HG02938 (cell line): ENCODE measurements around the gene B3GNT7.

ENCODE experiments used
- ATAC-seq: cut with Tn5 transposase; IDR thresholded peaks from one replicate; pipeline ENCODE4 v1.9.1; 2021; ENCODE audit warnings: mild to moderate bottlenecking, moderate library complexity; ENCODE audit not compliant: unreplicated experiment

Gene B3GNT7

DNA sequence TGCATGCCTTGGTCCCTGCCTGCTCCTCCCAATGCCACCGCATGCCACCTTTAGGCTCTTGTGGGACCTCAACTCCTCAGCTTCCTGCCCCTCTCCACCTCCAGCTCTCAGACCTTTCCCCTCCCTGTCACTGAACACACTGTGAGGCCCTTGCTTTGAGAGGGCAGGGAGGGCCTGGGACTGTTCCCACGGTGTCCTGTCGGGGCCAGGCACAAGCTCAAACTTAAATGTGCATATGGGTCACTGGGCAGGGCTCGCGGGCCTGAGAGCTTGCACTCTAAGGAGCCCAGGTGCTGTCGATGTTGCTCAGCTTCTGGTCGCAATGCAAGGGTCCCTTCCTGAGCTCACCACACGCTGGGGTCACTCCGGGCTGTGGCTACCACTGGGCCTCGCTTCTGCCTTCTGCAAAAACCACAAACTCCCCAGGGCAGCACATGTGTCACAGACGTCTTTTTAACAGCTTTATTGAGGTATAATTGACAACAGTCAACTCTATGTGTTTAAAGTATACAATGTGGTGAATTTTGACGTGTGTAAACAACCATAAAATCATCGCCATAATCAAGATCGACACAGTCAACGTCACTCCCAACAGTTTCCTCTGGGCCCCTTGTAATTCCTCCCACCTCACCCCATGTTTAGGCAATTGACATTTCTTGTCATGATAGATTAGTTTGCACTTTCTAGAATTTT lies 11.9 kb upstream of the B3GNT7 start:
- ATAC-seq, result no peak

DNA sequence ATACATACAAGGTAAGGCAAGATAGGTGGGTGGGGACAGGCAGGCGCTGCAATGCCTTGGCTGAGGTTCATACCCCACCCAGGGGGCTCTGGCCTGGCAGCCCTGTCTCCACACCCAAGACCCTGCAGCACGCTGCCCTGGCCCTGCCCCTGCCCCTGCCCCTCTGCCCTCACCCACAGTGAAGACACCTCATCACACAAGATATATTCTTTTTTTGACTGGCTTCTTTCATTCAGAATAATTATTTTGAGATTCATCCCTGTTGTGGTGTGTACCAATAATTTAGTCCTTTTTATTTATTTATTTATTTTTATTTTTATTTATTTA lies 11.4 kb upstream of the B3GNT7 start:
- no peak for ATAC-seq

DNA sequence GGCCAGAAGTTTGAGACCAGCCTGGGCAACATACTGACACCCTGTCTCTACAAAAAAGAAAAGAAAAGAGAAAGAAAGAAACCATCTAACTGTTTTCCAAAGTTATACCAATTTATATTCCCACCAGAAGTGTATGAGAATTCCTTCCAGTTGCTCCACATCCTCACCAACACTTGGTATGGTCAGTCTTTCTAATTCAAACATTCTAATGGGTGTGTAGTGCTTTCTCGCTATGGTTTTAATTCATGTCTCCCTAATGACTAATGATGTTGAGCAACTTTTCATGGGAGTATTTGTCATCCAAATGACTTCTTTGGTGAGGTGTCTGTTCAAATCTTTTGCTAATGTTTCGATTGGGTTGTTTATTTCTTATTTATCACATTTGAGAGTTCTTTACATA lies 10.5 kb upstream of the B3GNT7 start:
- no peak for ATAC-seq

DNA sequence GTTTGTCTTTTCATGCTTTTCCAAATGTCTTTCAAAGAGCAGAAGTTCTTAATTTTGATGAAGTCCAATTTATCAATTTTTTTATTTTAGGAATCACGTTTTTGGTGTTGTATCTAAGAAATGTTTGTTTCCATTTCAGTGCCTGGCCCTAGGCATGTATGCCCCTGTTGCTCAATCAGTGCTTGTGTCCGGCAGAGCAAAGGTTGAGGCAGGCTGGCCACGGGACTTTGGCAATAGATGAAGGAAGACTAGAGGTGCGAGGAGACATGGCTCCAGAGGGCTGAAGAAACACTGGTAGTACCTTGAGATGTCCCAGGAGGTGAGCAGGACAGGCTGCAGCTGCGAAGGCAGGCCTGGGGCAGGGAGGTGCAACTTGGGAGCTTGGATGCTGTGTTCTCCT lies 10.1 kb upstream of the B3GNT7 start:
- ATAC-seq, result no peak

DNA sequence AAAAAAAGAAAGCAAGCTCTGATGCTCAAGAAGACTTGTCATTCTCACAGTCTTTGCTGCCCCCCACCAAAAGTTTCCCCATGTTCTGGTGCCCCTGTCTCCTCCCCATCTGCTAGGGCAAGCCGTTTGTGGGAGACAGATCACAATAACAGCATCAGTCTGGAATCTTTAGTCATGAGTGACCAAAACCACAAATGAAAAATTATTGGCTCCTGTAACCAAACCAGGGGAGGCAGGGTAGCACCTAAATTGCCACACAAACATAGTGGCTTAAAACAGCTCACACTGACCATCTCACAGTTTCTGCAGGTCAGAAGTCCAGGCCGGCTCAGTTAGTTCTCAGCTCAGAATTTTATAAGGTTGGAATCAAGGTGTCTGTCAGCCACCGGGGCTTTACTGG lies 9.1 kb upstream of the B3GNT7 start:
- ATAC-seq, result no peak

DNA sequence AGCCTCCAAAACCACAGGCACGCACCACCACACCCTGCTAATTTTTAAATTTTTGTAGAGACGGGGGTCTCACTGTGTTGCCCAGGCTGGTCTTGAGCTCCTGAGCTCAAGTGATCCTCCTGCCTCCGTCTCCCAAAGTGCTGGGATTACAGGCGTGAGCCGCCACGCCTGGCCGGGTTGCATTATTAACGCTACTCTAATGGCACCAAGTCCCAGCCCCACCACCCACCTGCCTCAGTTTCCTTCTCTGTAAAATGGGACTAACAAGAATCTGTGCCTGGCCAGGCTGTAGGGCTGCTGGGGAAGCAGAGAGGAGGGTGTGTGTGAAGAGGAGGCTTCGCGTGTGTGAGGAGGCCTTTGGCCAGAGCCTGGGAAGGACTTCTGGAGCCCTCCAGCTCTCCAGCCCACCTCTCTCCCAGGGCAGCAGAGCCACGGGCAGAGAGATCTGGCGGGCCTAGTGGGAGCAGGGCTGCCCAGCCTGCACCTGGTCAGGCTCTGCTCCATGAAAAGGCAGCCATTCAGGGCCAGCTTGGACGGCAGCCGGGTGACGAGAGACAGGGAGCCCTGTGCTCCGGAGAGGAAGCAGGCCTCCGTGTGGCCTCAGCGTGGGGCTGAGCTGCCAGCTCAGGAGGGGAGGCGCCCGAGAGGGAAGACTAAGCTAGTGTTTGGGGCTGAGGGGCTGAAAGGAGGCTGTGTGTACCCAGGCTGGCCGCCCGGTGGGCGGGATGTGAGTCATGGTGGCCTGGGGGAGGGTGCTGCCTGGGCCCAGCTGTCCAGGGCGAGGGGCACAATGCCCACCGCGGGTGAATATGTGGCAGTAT lies 7.4 kb upstream of the B3GNT7 start:
- no peak for ATAC-seq

DNA sequence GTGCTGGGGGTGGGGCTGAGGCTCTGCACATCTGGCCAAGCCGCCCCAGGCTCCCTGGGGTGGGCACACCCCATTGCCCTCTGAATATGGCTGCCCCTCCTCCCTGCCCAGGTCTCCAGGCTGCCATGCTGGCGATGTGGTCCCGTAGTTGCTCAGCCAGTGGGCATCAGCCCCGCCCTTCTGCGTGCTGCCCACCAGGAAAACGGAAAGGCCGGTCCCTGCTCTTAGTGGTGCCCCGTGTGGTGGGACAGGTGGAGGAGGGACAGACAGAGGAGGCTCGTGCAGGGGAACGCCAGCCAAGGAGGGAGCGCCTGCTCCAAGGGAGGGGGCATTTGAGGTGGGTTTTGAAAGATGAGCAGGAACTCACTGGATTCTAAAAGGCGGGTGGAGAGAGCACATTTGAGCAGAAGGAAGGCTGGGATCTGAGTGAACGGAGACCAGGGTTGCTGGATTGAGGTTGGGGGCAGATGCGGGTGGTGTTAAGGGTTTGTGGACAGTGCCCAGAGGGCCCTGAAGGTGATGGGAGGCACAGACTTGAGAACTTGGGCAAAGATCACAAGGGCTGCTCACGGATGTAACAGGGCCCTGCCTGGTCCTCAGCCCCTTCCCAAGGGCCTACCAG lies 6.7 kb upstream of the B3GNT7 start:
- ATAC-seq, result no peak

DNA sequence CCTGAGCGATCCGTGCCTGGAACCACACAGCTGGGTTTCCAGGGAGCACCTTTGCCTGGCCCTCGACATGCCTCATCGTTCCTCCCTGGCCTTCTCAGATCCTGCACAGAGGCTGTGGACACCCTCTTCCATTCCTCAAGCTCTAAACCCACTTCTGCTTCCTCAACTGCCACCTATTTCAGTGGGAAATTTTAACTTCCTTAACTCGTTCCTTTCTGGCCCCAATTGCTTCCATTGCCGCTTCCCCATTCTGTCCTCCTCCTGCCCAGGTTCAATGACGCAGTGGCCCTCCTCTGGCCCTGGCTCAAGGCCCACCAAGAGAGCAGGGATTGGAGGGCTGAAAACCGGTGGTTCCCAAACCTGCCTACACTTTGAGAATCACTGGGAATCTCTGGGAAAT lies 4.8 kb upstream of the B3GNT7 start:
- ATAC-seq, result no peak

DNA sequence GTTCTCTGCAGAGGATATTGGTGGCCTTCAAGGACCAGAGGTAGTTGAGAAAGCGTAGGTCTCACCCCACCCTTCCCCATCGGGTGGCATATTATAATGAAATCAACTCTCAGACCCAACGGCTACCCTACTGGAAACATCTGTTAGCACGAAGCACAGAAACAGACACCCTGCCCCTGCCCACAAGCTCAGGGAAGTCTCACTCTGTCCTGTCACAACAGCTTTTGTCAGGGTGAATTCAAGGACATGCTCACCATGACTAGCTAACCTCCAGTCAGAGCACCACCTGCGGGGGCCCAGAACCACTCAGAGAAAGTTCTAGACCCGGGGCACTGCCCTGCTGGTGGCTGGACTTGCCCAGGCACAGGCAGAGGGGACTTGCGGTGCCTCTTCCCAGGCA lies 3.5 kb upstream of the B3GNT7 start:
- ATAC-seq, result no peak

DNA sequence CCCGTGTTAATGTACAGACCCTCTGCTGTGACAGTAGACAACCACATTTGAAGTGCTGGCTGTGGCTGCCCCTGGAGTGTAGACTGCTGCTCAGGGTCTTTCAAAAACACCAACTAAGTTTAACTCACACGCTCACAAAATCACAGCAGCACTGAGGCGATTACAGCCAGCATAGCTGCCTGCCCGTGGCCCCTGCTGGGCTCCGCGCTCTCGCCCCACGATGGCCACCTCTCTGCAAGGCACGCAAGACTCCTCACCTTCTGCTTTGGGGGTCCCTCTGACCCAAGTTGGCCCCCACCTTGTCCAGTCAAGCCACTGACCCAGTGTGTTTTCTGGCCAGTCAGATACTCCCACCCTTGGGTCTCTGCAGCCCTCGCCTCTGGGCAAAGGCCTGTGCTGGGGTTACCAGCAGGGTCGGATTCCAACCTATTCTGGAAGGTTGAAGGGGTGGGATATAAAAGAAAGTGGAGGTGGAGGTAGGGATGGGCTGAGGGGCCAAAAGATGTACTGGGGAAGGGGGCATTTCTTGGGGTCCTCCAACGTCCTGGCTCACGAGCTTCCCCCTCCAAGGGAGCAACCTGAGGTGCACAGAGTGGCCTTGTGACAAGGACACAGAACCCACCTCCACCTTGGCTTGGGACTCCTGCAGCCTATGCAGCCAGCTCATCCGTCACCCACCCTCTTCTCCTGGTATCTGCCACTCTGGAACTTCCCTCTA lies 2.9 kb upstream of the B3GNT7 start:
- ATAC-seq, result no peak

DNA sequence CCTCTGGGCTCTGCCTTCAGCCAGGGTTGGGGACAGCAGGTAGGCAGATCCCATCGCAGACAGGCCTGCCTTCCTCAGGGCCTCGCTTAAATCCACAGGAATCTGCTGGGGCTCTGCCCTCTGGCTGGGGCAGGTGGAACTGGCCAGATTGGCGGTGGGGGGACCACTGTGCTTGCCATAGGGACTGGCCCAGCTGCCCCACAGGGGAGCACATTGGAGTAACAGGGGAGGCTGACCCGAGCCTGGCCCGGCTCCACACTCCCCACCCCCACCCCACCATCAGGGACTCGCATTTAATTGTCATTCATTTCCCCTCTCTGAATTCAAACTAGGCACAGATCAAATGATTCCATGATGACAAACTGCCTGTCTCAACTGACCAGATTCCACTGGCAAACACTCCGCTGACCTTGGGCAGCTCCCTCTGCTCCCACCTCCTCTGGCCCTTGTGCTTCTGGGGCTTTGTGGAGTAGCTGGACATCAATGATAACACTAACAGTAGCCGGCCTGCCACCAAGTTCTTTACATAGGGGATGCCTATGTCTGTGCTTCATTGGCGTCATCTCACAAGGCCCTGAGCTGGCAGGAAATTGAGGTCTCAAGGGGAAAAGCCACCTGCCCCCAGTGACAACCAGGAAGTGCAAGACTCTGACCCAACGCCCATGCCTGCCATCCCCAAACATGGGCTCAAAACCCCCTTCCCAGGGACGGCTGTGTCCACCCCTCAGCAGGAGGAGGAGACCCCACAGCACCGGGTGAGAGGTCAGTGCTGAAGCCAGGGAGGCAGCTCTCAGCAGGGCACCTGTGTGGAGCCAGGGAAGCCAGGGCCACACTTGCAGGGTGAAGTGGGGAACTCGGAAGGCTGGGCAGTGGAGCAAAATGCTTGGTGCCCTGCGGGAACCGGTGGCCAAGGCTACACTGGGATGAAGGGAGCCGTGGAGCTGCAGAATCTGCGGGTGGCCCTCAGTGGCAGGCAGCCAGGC lies 2.1 kb upstream of the B3GNT7 start:
- ATAC-seq, result no peak

DNA sequence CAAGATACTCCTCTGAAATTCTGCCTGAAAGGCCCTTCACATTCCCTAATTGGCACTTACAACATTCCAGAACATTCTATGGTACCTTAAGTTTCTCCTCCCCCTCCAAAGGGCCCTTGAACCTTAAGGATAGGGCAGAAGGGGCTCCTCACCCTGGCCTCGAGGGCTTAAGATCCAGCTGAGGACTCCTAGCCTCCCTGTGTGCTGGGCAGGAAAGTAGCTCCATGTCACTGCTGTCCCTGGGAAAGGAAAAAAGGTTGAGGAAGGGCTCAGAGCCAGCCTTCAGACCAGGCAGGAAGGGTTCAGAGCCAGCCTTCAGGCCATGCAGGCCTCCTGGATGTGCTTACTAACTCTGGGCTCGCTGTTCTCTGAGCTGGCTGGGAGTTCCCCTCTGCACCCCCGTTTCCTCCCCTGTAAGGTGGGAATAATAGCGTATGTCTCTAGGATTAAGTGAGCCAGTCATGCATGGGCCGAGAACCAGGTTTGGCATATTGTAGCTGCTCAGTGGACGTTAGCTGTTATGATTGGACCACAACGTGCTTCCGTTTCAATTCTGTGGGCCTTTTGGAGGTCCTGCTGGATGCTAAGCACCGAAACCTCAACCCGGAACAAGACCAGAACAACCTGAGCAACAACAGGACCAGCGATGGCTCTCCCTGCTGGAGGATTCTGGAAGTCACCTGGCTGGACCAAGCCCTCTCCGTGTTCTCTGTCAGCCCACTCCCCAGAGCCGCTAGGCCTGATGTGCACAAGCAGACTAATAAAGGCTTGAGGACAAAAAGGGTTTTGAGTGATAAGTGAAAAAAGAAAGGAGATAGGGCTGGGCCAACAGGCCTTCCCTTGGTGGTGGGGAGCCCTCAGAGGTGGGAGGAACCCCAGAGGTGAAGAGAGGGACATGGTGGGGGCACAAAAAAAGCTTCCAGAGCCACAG lies 1.0 kb upstream of the B3GNT7 start:
- peak; percentile 65 for ATAC-seq

DNA sequence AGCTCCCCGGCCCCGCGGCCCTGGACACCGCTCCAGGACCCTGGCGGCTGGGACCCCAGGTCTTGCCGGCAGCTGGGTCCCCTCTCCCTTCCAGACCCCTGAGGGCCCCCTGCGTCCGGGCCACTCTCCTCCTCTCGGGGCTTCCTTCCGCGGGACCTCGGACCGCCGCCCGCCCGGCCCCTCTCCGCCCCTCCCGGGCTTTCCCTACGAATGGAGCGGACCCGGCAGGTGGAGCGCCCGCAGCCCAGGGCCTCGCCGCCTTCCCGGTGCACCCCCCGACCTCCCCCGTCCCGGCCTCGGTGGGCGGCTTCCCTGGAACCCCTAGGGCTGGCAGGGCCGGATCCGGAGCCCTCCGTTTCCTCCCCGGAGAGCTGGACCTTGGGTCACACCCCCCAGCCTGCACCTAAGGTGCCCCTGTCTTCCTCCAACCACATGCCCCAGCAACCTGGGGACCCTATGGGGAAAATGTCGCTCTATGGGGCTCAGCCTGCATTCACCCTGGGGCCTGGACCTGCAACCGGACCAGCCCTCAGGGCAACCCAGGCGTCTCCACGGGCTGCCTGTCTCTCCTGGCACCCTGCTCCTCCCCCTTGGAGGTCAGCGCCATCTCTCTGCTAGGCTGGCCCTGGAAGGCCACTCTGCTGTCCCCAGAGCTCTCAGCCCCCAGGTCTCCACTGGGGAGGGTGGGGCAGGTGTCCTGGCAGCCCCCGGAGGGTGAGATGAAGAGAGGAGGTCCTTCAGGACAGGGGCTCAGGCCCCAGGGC lies 730 bp downstream of the B3GNT7 start:
- no peak for ATAC-seq

DNA sequence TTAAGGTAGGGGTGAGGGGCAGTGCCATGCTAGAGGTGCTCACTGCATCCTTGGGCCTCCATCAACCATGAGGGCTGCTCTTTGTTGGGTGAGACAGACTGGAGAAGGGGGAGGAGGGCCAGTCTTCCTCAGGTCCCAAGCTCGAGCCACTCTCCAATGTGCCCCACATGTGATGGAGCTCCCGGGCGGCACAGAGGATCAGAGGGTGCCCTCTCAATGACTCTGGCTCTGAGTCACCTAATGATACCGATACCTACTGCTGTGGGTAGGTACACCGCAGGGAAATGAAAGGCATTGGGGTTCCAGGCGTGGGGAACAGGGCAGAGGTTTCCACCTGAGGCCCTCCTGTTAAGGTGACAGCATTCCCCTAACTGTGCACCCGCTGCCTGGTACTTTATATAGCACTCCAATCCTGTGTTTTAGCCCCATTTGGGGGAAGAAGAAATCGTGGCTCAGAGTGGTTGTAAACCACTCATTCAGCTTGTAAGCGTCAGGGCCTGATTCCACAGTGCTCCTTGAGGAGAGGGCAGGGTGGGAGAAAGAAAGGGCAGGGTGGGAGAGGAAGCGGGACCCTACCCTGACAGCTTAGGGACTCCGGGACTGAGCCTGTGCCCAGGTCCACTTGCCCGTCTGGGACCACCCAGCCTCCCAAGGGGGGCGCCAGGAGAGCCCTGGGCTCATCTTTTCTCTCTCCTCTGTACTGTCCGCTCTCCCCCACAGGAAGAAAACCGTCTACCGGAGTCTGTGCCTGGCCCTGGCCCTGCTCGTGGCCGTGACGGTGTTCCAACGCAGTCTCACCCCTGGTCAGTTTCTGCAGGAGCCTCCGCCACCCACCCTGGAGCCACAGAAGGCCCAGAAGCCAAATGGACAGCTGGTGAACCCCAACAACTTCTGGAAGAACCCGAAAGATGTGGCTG lies 1.8 kb downstream of the B3GNT7 start:
- no peak for ATAC-seq

DNA sequence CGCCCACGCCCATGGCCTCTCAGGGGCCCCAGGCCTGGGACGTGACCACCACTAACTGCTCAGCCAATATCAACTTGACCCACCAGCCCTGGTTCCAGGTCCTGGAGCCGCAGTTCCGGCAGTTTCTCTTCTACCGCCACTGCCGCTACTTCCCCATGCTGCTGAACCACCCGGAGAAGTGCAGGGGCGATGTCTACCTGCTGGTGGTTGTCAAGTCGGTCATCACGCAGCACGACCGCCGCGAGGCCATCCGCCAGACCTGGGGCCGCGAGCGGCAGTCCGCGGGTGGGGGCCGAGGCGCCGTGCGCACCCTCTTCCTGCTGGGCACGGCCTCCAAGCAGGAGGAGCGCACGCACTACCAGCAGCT lies 2.4 kb downstream of the B3GNT7 start:
- ATAC-seq, result no peak

DNA sequence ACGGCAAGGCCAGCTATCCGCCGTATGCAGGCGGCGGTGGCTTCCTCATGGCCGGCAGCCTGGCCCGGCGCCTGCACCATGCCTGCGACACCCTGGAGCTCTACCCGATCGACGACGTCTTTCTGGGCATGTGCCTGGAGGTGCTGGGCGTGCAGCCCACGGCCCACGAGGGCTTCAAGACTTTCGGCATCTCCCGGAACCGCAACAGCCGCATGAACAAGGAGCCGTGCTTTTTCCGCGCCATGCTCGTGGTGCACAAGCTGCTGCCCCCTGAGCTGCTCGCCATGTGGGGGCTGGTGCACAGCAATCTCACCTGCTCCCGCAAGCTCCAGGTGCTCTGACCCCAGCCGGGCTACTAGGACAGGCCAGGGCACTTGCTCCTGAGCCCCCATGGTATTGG lies 3.1 kb downstream of the B3GNT7 start:
- ATAC-seq, result no peak

DNA sequence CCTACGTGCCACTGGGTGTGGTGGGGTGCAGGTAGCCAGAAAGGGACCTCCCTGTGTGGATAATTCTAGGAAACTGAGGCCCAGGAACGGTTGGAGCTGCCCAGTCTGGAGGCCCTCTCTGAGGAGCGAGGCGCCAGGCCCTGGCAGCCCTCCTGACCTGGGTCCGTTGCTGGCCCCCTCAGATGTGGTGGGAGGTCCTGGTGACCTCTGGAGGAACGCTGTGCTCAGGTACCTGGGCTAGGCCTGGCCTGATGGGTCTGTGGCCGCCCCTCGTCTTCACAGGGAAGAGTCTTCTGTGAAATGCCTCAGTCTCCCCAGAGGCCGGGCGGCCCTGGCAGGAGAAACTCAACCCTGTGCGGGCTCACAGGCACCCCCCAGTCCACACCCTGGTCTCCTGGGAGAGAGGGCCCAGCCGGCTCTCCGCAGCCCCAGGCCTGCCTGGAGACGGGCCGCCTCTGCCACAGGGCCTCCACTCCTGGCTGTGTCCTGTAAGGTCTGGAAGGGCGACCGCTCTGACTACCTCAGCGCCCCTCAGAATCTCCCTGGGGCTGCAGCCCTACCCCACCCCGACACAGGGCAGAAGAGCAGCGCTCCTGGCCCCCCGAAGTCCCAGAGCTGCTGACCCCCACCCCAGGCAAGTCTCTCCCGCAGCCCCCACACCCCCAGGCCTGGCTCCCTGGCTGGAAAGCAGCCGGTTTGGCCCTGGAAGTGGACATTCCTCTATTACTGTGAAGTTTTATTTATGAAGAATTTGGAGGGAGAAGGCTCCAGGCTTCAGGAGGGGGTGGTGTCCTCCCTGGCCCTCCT lies 3.7 kb downstream of the B3GNT7 start:
- no peak for ATAC-seq
